SK-N-SH treated with all-trans-retinoic acid at 6 μM for 48 hours (cell line): ENCODE measurements around the gene GSN.

Experiments
- ATAC-seq: fragments of 200-7000 bp; cut with Tn5 transposase; 3 replicates; pipeline ENCODE4 v1.9.1; 2020; ENCODE audit warnings: mild to moderate bottlenecking, moderate library complexity
- ARNTL ChIP-seq: fragments of 450-650 bp; formaldehyde crosslinking; IDR thresholded peaks from 2 replicates; pipeline ENCODE4 v1.5.0; 2020; ENCODE audit warnings: low read depth, mild to moderate bottlenecking, moderate library complexity, borderline replicate concordance
- CREB5 ChIP-seq: fragments of 250-450 bp; sonication (Bioruptor Pico); IDR thresholded peaks from 2 replicates; pipeline ENCODE4 v1.5.1; 2020; ENCODE audit warnings: low read depth, mild to moderate bottlenecking, moderate library complexity
- CSDC2 ChIP-seq: fragments of 250-450 bp; sonication (Bioruptor Pico); IDR thresholded peaks from 2 replicates; pipeline ENCODE4 v1.5.0; 2020; ENCODE audit warnings: mild to moderate bottlenecking, moderate library complexity
- CSRNP3 ChIP-seq: fragments of 250-450 bp; sonication (Bioruptor Pico); IDR thresholded peaks from 2 replicates; pipeline ENCODE4 v1.5.1; 2021; ENCODE audit warnings: mild to moderate bottlenecking, moderate library complexity
- ESRRG ChIP-seq: fragments of 250-450 bp; sonication (Bioruptor Pico); IDR thresholded peaks from 2 replicates; pipeline ENCODE4 v1.6.1; 2021; ENCODE audit warnings: mild to moderate bottlenecking
- GLIS3 ChIP-seq: fragments of 250-450 bp; sonication (Bioruptor Pico); IDR thresholded peaks from 2 replicates; pipeline ENCODE4 v1.5.0; 2020; ENCODE audit warnings: mild to moderate bottlenecking, moderate library complexity
- ISL1 ChIP-seq: fragments of 250-450 bp; sonication (Bioruptor Pico); IDR thresholded peaks from 2 replicates; pipeline ENCODE4 v2.1.2; 2022; ENCODE audit warnings: mild to moderate bottlenecking, moderate library complexity
- OSR1 ChIP-seq: fragments of 250-450 bp; sonication (Bioruptor Pico); IDR thresholded peaks from 2 replicates; pipeline ENCODE4 v1.8.0; 2022; ENCODE audit warnings: moderate library complexity, mild to moderate bottlenecking, inconsistent platforms
- PATZ1 ChIP-seq: fragments of 250-450 bp; sonication (Bioruptor Pico); IDR thresholded peaks from 2 replicates; pipeline ENCODE4 v1.8.0; 2020; ENCODE audit warnings: mild to moderate bottlenecking, moderate library complexity, borderline replicate concordance
- POU6F1 ChIP-seq: fragments of 250-450 bp; sonication (Bioruptor Pico); IDR thresholded peaks from 2 replicates; pipeline ENCODE4 v1.8.0; 2021; ENCODE audit warnings: low read depth, mild to moderate bottlenecking, moderate library complexity, borderline replicate concordance
- PPARA ChIP-seq: fragments of 250-450 bp; sonication (Bioruptor Pico); IDR thresholded peaks from 2 replicates; pipeline ENCODE4 v1.5.0; 2020; ENCODE audit warnings: mild to moderate bottlenecking, borderline replicate concordance
- RARB ChIP-seq: fragments of 250-450 bp; sonication (Bioruptor Pico); IDR thresholded peaks from 2 replicates; pipeline ENCODE4 v1.8.0; 2021; ENCODE audit warnings: mild to moderate bottlenecking, moderate library complexity
- SNAI2 ChIP-seq: fragments of 250-450 bp; sonication (Bioruptor Pico); IDR thresholded peaks from 2 replicates; pipeline ENCODE4 v1.5.0; 2020; ENCODE audit warnings: mild to moderate bottlenecking, moderate library complexity
- TCF4 ChIP-seq: fragments of 250-450 bp; sonication (Bioruptor Pico); IDR thresholded peaks from 2 replicates; pipeline ENCODE4 v1.8.0; 2021; ENCODE audit warnings: mild to moderate bottlenecking, moderate library complexity, borderline replicate concordance
- TSHZ2 ChIP-seq: fragments of 250-450 bp; sonication (Bioruptor Pico); IDR thresholded peaks from 2 replicates; pipeline ENCODE4 v1.5.0; 2020; ENCODE audit warnings: mild to moderate bottlenecking, moderate library complexity
- ZC3H10 ChIP-seq: fragments of 250-450 bp; sonication (Bioruptor Pico); IDR thresholded peaks from 2 replicates; pipeline ENCODE4 v1.5.1; 2021; ENCODE audit warnings: mild to moderate bottlenecking, moderate library complexity
- ZFP3 ChIP-seq: fragments of 250-450 bp; sonication (Bioruptor Pico); IDR thresholded peaks from 2 replicates; pipeline ENCODE4 v1.5.0; 2020; ENCODE audit warnings: mild to moderate bottlenecking, moderate library complexity
- ZNF565 ChIP-seq: fragments of 450-650 bp; formaldehyde crosslinking; conservative IDR thresholded peaks from 2 replicates; pipeline ENCODE4 v1.5.0; 2020; ENCODE audit warnings: low read depth, mild to moderate bottlenecking, moderate library complexity
- ZNF70 ChIP-seq: fragments of 450-650 bp; formaldehyde crosslinking; IDR thresholded peaks from 2 replicates; pipeline ENCODE4 v1.5.0; 2020; ENCODE audit warnings: mild to moderate bottlenecking, moderate library complexity
- ZNF8 ChIP-seq: fragments of 450-650 bp; formaldehyde crosslinking; IDR thresholded peaks from 2 replicates; pipeline ENCODE4 v1.5.0; 2020; ENCODE audit warnings: mild to moderate bottlenecking, moderate library complexity

GSN gene

GRCh38 chr9:121284733-121285451, 16.9 kb downstream of the GSN start:
- ATAC-seq: no peak
- TF ChIP-seq PPARA: no peak
- TF ChIP-seq SNAI2: no peak
- no peak for TF ChIP-seq ZC3H10 (CRISPR knock-in tag)
- TF ChIP-seq TCF4 (CRISPR knock-in tag): no peak
- no peak for TF ChIP-seq ESRRG (CRISPR knock-in tag)
- TF ChIP-seq ZNF565: no peak
- TF ChIP-seq CREB5 (CRISPR knock-in tag): no peak
- no peak for TF ChIP-seq RARB
- no peak for TF ChIP-seq POU6F1
- TF ChIP-seq PATZ1: no peak
- TF ChIP-seq GLIS3 (CRISPR knock-in tag): no peak
- no peak for TF ChIP-seq ZFP3 (CRISPR knock-in tag)
- no peak for TF ChIP-seq OSR1 (CRISPR knock-in tag)
- TF ChIP-seq ZNF70 (CRISPR knock-in tag): no peak
- TF ChIP-seq ISL1: no peak
- TF ChIP-seq ZNF8: no peak
- TF ChIP-seq CSRNP3 (CRISPR knock-in tag): no peak
- TF ChIP-seq, all 23 proteins: peak for 0

GRCh38 chr9:121285835-121286687, 18.1 kb downstream of the GSN start:
- no peak for TF ChIP-seq ZNF565
- no peak for TF ChIP-seq PATZ1
- no peak for TF ChIP-seq ZNF8
- no peak for TF ChIP-seq CREB5 (CRISPR knock-in tag)
- no peak for TF ChIP-seq CSDC2 (CRISPR knock-in tag)
- TF ChIP-seq ISL1: no peak
- TF ChIP-seq ARNTL (CRISPR knock-in tag): no peak
- TF ChIP-seq PPARA: no peak
- no peak for TF ChIP-seq POU6F1
- no peak for TF ChIP-seq TSHZ2 (CRISPR knock-in tag)
- no peak for ATAC-seq
